Subcutaneous adipose tissue (tissue), 4 donors: ENCODE data around the gene REX1BD. TPM values are rescaled to one million over a fixed set of nuclear protein-coding genes. Genes with fewer than 3 reads are reported as not detected.

Experiments
- CTCF ChIP-seq: fragments of 450-650 bp; IDR thresholded peaks from one replicate; pipeline ENCODE4 v1.5.1; 2016; ENCODE audit warnings: low read depth, mild to moderate bottlenecking, control low read depth, antibody characterized with exemption, moderate library complexity
- small RNA-seq: library from RNA; depleted of rRNA; stranded (forward); fragments of <200 nt; gene quantifications from one replicate; pipeline ENCODE3, GENCODE V24; 2016
- total RNA-seq, 4 donors: library from RNA; depleted of rRNA; stranded (reverse); fragments of >200 nt; gene quantifications; one replicate each; pipeline ENCODE4 v1.1.0, GENCODE V29; 2016

REX1BD gene
- total RNA-seq, 4 donors from 2014 or later: 49.1 to 128 (median 99.7) TPM

- TF ChIP-seq CTCF: no peak
These were observed 47.2 kb downstream of the REX1BD start for GRCh38 chr19:18635831-18636182.

- TF ChIP-seq CTCF: no peak
These were observed 47.8 kb downstream of the REX1BD start for GRCh38 chr19:18636183-18636968.

- TF ChIP-seq CTCF: no peak
These were observed 48.5 kb downstream of the REX1BD start, which contains the start of gene KLHL26 for GRCh38 chr19:18636969-18637629. Gene KLHL26, plus strand, starts transcription at chr19:18637028. Its CDS starts 27 bp downstream, at chr19:18637055.

GRCh38 chr19:18637673-18638630 is 49.4 kb downstream of the REX1BD start:
- TF ChIP-seq CTCF: no peak

GRCh38 chr19:18639706-18640243 is 51.2 kb downstream of the REX1BD start:
- no peak for TF ChIP-seq CTCF

Small RNA genes lying within 50 kb of the gene (small RNA-seq; reads per million reads assigned to genes)
- gene RN7SL155P: not detected

Other genes starting within 250 kb of the REX1BD start
- 10 to 100 TPM; 17.4 to 33.9 (median 22.6) TPM for gene PGPEP1, start 248.2 kb upstream of the REX1BD start, total RNA-seq
- 10 to 100 TPM in 2 of 4 donors, 1 to 10 TPM in 2; 1.7 to 20.6 (median 8.4) TPM for gene GDF15, start 202.6 kb upstream of the REX1BD start, total RNA-seq
- 10 to 100 TPM in 3 of 4 donors, 1 to 10 TPM in 1; 8.3 to 32.0 (median 18.7) TPM for gene LRRC25, start 191.2 kb upstream of the REX1BD start, total RNA-seq
- gene SSBP4, start 169.4 kb upstream of the REX1BD start, total RNA-seq: 10 to 100 TPM; 19.8 to 32.0 (median 23.1) TPM
- 10 to 100 TPM in 3 of 4 donors, 1 to 10 TPM in 1; 9.9 to 50.5 (median 11.4) TPM for gene ISYNA1, start 150.7 kb upstream of the REX1BD start, total RNA-seq
- gene ELL, start 66.7 kb upstream of the REX1BD start, total RNA-seq: 10 to 100 TPM; 14.3 to 16.1 (median 15.3) TPM
- gene FKBP8, start 45.2 kb upstream of the REX1BD start, total RNA-seq: 100 to 1,000 TPM; 105 to 369 (median 280) TPM
- 100 to 1,000 TPM in 3 of 4 donors, 10 to 100 TPM in 1; 97.2 to 145 (median 120) TPM for gene KXD1, start 30.9 kb upstream of the REX1BD start, total RNA-seq
- 100 to 1,000 TPM; 498 to 791 (median 619) TPM for gene UBA52, start 16.9 kb upstream of the REX1BD start, total RNA-seq
- 100 to 1,000 TPM in 2 of 4 donors, 10 to 100 TPM in 2; 28.5 to 117 (median 84.3) TPM for gene CRLF1, start 18.0 kb downstream of the REX1BD start, total RNA-seq
- gene TMEM59L, start 24.1 kb downstream of the REX1BD start, total RNA-seq: 1 to 10 TPM in 1 of 4 donors, under 1 TPM in 2, not detected in 1; 0.34 to 2.1 (median 0.88) TPM
- 10 to 100 TPM in 2 of 4 donors, 1 to 10 TPM in 2; 6.7 to 29.0 (median 12.1) TPM for gene KLHL26, start 48.2 kb downstream of the REX1BD start, total RNA-seq
- 1 to 10 TPM; 2.0 to 8.3 (median 3.9) TPM for gene CRTC1, start 94.9 kb downstream of the REX1BD start, total RNA-seq
- 10 to 100 TPM in 3 of 4 donors, 1 to 10 TPM in 1; 6.2 to 48.0 (median 14.2) TPM for gene COMP, start 202.5 kb downstream of the REX1BD start, total RNA-seq
- 100 to 1,000 TPM in 1 of 4 donors, 10 to 100 TPM in 3; 39.8 to 115 (median 68.3) TPM for gene UPF1, start 243.2 kb downstream of the REX1BD start, total RNA-seq